Measurements from ENCODE around the gene PIP4P1. TPM values are rescaled to one million over a fixed set of nuclear protein-coding genes. Genes with fewer than 3 reads are reported as not detected.

The PIP4P1 gene
- total and polyA plus RNA-seq, 4 donors: 13.2 to 14.9 (median 14.3) TPM

DNA sequence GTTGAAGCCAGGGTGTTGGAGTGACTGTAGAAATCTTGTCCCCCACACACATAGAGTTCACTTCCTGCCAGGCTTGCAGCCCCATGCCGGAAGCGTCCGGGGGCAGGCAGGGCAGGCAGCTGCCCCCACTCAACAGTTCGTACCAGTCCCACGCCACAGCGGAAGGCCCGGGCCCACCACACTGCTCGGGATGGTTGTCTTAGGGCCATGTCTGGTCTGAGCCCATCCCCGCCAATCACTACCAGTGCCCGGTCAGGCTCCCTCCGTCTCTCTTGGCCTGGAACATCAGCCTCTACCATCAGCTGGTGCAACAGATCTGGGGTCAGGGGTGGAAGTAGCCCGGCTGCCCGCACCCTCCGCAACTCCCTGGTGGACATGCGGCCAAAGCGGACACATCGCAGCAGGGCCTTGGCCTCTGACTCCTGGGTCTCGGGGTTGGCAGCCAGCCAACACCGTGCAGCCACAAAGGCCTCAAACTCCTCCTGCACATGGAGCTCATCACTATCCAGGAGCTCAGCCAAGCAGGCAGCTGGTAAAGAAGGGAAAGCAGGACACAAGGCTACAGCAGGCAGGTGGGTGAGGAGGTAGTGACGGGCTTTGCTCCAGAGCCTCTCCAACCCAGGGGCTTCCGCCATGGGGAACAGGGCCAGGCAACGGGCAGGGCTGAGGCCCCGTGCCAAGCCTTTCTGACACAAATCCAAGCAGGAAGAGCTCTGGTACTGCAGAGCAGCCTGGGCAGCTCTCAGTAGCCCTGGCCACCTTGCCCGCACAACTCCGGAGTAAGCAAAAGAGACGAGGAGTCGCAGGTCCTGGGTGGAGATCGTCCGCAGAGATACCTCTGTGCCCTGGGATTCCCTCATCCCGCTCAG lies 31.2 kb downstream of the PIP4P1 start:
- no peak for TF ChIP-seq YY1 (IDR thresholded peaks at IDR 0.05)
- no peak for TF ChIP-seq SP1 (IDR thresholded peaks at IDR 0.05)
- TF ChIP-seq, protein P1, sequence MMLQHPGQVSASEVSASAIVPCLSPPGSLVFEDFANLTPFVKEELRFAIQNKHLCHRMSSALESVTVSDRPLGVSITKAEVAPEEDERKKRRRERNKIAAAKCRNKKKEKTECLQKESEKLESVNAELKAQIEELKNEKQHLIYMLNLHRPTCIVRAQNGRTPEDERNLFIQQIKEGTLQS (IDR thresholded peaks at IDR 0.05): no peak
- TF ChIP-seq, protein P2, sequence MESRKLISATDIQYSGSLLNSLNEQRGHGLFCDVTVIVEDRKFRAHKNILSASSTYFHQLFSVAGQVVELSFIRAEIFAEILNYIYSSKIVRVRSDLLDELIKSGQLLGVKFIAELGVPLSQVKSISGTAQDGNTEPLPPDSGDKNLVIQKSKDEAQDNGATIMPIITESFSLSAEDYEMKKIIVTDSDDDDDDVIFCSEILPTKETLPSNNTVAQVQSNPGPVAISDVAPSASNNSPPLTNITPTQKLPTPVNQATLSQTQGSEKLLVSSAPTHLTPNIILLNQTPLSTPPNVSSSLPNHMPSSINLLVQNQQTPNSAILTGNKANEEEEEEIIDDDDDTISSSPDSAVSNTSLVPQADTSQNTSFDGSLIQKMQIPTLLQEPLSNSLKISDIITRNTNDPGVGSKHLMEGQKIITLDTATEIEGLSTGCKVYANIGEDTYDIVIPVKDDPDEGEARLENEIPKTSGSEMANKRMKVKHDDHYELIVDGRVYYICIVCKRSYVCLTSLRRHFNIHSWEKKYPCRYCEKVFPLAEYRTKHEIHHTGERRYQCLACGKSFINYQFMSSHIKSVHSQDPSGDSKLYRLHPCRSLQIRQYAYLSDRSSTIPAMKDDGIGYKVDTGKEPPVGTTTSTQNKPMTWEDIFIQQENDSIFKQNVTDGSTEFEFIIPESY (IDR thresholded peaks at IDR 0.05): no peak
- TF ChIP-seq, protein P3, sequence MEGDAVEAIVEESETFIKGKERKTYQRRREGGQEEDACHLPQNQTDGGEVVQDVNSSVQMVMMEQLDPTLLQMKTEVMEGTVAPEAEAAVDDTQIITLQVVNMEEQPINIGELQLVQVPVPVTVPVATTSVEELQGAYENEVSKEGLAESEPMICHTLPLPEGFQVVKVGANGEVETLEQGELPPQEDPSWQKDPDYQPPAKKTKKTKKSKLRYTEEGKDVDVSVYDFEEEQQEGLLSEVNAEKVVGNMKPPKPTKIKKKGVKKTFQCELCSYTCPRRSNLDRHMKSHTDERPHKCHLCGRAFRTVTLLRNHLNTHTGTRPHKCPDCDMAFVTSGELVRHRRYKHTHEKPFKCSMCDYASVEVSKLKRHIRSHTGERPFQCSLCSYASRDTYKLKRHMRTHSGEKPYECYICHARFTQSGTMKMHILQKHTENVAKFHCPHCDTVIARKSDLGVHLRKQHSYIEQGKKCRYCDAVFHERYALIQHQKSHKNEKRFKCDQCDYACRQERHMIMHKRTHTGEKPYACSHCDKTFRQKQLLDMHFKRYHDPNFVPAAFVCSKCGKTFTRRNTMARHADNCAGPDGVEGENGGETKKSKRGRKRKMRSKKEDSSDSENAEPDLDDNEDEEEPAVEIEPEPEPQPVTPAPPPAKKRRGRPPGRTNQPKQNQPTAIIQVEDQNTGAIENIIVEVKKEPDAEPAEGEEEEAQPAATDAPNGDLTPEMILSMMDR (IDR thresholded peaks at IDR 0.05; ENCODE audit: low read depth, low read length, missing input control): no peak
- TF ChIP-seq FOXA1 (IDR thresholded peaks at IDR 0.05): no peak
- no peak for TF ChIP-seq RAD21 (IDR thresholded peaks at IDR 0.05)
- TF ChIP-seq HNF4G (IDR thresholded peaks at IDR 0.05): no peak
- no peak for TF ChIP-seq TAF1 (conservative IDR thresholded peaks at IDR 0.05)
- no peak for TF ChIP-seq EGR1 (IDR thresholded peaks at IDR 0.05; ENCODE audit: low read depth in 2 of 2)
- TF ChIP-seq, protein P4, sequence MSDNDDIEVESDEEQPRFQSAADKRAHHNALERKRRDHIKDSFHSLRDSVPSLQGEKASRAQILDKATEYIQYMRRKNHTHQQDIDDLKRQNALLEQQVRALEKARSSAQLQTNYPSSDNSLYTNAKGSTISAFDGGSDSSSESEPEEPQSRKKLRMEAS (IDR thresholded peaks at IDR 0.05): no peak
- TF ChIP-seq GABPA (IDR thresholded peaks at IDR 0.05 in 1 of 2, conservative IDR thresholded peaks at IDR 0.05 in 1 of 2): no peak
- TF ChIP-seq FOXA2 (IDR thresholded peaks at IDR 0.05): no peak
- no peak for TF ChIP-seq NR2F2 (IDR thresholded peaks at IDR 0.05)
- no peak for TF ChIP-seq JUND (IDR thresholded peaks at IDR 0.05)
- TF ChIP-seq RXRA (IDR thresholded peaks at IDR 0.05): no peak
- TF ChIP-seq, protein P5, sequence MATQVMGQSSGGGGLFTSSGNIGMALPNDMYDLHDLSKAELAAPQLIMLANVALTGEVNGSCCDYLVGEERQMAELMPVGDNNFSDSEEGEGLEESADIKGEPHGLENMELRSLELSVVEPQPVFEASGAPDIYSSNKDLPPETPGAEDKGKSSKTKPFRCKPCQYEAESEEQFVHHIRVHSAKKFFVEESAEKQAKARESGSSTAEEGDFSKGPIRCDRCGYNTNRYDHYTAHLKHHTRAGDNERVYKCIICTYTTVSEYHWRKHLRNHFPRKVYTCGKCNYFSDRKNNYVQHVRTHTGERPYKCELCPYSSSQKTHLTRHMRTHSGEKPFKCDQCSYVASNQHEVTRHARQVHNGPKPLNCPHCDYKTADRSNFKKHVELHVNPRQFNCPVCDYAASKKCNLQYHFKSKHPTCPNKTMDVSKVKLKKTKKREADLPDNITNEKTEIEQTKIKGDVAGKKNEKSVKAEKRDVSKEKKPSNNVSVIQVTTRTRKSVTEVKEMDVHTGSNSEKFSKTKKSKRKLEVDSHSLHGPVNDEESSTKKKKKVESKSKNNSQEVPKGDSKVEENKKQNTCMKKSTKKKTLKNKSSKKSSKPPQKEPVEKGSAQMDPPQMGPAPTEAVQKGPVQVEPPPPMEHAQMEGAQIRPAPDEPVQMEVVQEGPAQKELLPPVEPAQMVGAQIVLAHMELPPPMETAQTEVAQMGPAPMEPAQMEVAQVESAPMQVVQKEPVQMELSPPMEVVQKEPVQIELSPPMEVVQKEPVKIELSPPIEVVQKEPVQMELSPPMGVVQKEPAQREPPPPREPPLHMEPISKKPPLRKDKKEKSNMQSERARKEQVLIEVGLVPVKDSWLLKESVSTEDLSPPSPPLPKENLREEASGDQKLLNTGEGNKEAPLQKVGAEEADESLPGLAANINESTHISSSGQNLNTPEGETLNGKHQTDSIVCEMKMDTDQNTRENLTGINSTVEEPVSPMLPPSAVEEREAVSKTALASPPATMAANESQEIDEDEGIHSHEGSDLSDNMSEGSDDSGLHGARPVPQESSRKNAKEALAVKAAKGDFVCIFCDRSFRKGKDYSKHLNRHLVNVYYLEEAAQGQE (IDR thresholded peaks at IDR 0.05): no peak

More for the DNA sequence above, 31.2 kb downstream of the PIP4P1 start:
- no peaks in the 10 kb centered on the region for H3K36me3 ChIP-seq (ENCODE audit: control insufficient read depth in 4 of 4, insufficient read depth in 3 of 4, low read depth in 1 of 4, low read length in 3 of 4)
- no peak overlapping the region for H3K9ac ChIP-seq (ENCODE audit: low read depth in 1 of 2, low read length in 2 of 2)
- H3K27me3 ChIP-seq (ENCODE audit: control insufficient read depth in 4 of 4, insufficient read depth in 4 of 4, low read length in 3 of 4): no peaks in the 10 kb centered on the region
- no peaks in the 10 kb centered on the region for H3K9me3 ChIP-seq (ENCODE audit: control insufficient read depth in 4 of 4, low read length in 3 of 4)
- H3K27ac ChIP-seq (ENCODE audit: low read depth in 1 of 2, low read length in 2 of 2): no peak overlapping the region
- peaks cover 0 to 7% (median 0%) of the 10 kb centered on the region in 4 donors for H3K4me1 ChIP-seq (ENCODE audit: control insufficient read depth in 4 of 4, insufficient read depth in 4 of 4, low read length in 3 of 4)
- H3K4me3 ChIP-seq (ENCODE audit: low read depth in 1 of 3, low read length in 3 of 3): no peak overlapping the region
- no peak for DNase-seq (ENCODE audit: low spot score)
- WGBS: 65% methylated on average over 30 of the region's 30 CpGs
